GM12878 (cell line): ENCODE results near the gene NEFH. TPM values are rescaled to one million over a fixed set of nuclear protein-coding genes. Genes with fewer than 3 reads are reported as not detected.

ENCODE experiments used
- ATAC-seq: fragments of 200-7000 bp; cut with Tn5 transposase; 3 replicates; pipeline ENCODE4 v1.9.1; 2020; ENCODE audit warnings: mild to moderate bottlenecking, moderate library complexity
- BruUV-seq: library from RNA; stranded (reverse); fragments of 400-500 nt; replicated peaks from 2 replicates; lab custom pipeline; 2021; lab: Mats Ljungman, UMichigan
- CTCF ChIA-PET: fragments of 300-600 bp; sonication (Branson Sonifier 250); formaldehyde crosslinking; extraction: SDS; loops from one replicate; lab custom pipeline; 2021; ENCODE audit warnings: inconsistent platforms; lab: Yijun Ruan, JAX
- POLR2A ChIA-PET: fragments of 350-600 bp; formaldehyde crosslinking; extraction: SDS; loops from one replicate; lab custom pipeline; 2021; ENCODE audit warnings: inconsistent platforms; lab: Charles Lee
- RAD21 ChIA-PET: fragments of 300-600 bp; sonication (Branson Sonifier 250); formaldehyde crosslinking; loops from one replicate; lab custom pipeline; 2023; ENCODE audit warnings: antibody characterized with exemption; ENCODE audit not compliant: unreplicated experiment; lab: Charles Lee
- SMC1A ChIA-PET: fragments of 300-600 bp; sonication (Branson Sonifier 250); formaldehyde crosslinking; loops from one replicate; lab custom pipeline; 2023; ENCODE audit not compliant: unreplicated experiment, uncharacterized antibody; lab: Charles Lee
- DNase-seq: peaks from one replicate; pipeline ENCODE4 v3.0.0-alpha.2; 2011; ENCODE audit warnings: low read depth, low spot score
- FAIRE-seq: peaks from 3 replicates; lab custom pipeline; 2011; peaks lifted over from hg19 to GRCh38; lab: Jason Lieb, UNC
- H2AFZ ChIP-seq: 2 replicates; pipeline ENCODE4 v1.6.0; 2011; ENCODE audit warnings: low read depth, low read length, control low read depth; ENCODE audit not compliant: control insufficient read depth
- H3K27ac ChIP-seq: 2 replicates; pipeline ENCODE4 v1.5.1; 2011; ENCODE audit warnings: control low read depth; ENCODE audit not compliant: control insufficient read depth, insufficient read depth
- H3K27me3 ChIP-seq, 2 experiments: replicated peaks in 1 of 2; 2 replicates each; pipeline versions ENCODE4 v1.6.0 to v1.6.1; 2011; ENCODE audit warnings: low read length in 1 of 2; ENCODE audit not compliant: control insufficient read depth in 2 of 2, insufficient read depth in 2 of 2
- H3K36me3 ChIP-seq, 2 experiments: 2 replicates each; pipeline ENCODE4 v1.5.1; 2011; ENCODE audit warnings: low read length in 1 of 2; ENCODE audit not compliant: control insufficient read depth in 2 of 2, insufficient read depth in 2 of 2
- H3K4me1 ChIP-seq: 2 replicates; pipeline ENCODE4 v1.6.1; 2011; ENCODE audit warnings: mild to moderate bottlenecking, low read length, moderate library complexity, mixed read lengths; ENCODE audit not compliant: control insufficient read depth, insufficient read depth
- H3K4me2 ChIP-seq: 2 replicates; pipeline ENCODE4 v1.6.0; 2011; ENCODE audit warnings: control low read depth; ENCODE audit not compliant: control insufficient read depth, insufficient read depth
- H3K4me3 ChIP-seq: fragments of 200-600 bp; sonication (generic); 2 replicates; pipeline ENCODE4 v1.5.1; 2016
- H3K79me2 ChIP-seq: 2 replicates; pipeline ENCODE4 v1.6.0; 2011; ENCODE audit warnings: low read length; ENCODE audit not compliant: control insufficient read depth, insufficient read depth
- H3K9ac ChIP-seq: 2 replicates; pipeline ENCODE4 v1.8.0; 2011; ENCODE audit warnings: low read length, control low read depth, mixed read lengths; ENCODE audit not compliant: control insufficient read depth, insufficient read depth
- H3K9me3 ChIP-seq: replicated peaks from 3 replicates; pipeline ENCODE4 v1.5.1; 2011; ENCODE audit warnings: mild to moderate bottlenecking, low read length; ENCODE audit not compliant: control insufficient read depth, insufficient read depth
- H4K20me1 ChIP-seq: 2 replicates; pipeline ENCODE4 v1.6.0; 2011; ENCODE audit not compliant: control insufficient read depth, insufficient read depth
- IKZF1 ChIP-seq: fragments of 450-650 bp; conservative IDR thresholded peaks from 2 replicates; pipeline ENCODE4 v1.6.1; 2017; ENCODE audit warnings: antibody characterized with exemption, mild to moderate bottlenecking
- LARP7 ChIP-seq: fragments of 450-650 bp; IDR thresholded peaks from 2 replicates; pipeline ENCODE4 v1.6.1; 2017; ENCODE audit warnings: mild to moderate bottlenecking
- POLR2A ChIP-seq: IDR thresholded peaks from 2 replicates; pipeline ENCODE4 v1.6.1; 2011; ENCODE audit warnings: low read depth, mild to moderate bottlenecking, low read length
- POU2F2 ChIP-seq: IDR thresholded peaks from 3 replicates; pipeline ENCODE4 v1.6.1; 2011; ENCODE audit warnings: low read depth, mild to moderate bottlenecking, low read length, borderline replicate concordance
- SMAD1 ChIP-seq: fragments of 450-650 bp; IDR thresholded peaks from 2 replicates; pipeline ENCODE4 v1.6.1; 2018; ENCODE audit warnings: mild to moderate bottlenecking, low read depth; ENCODE audit not compliant: partially characterized antibody
- WGBS: methylation state at CpG from one replicate; pipeline ENCODE4 v1.1.6; 2016; ENCODE audit warnings: low lambda C conversion rate; ENCODE audit not compliant: insufficient replicate concordance, insufficient coverage; ENCODE audit errors: missing lambda C conversion rate; 5-methylcytosine and 5-hydroxymethylcytosine counted together
- in situ Hi-C: fragments of 300-500 bp; cut with MboI; formaldehyde crosslinking; loops from 9 replicates; pipeline ENCODE4 v1.14.3; 2018; ENCODE audit warnings: mixed read lengths
- intact Hi-C: fragments of 100-400 bp; cut with micrococcal nuclease; formaldehyde crosslinking; loops from one replicate; pipeline ENCODE4 v1.14.2; 2022; ENCODE audit not compliant: unreplicated experiment
- polyA plus RNA-seq, 11 experiments: library from polyadenylated mRNA; depleted of rRNA in 4 of 11; unstranded in 6 of 11; stranded (reverse) in 5 of 11; fragments of >200 nt; fragmentation: Nextera tagmentation in 4 of 11; fragmentation: Illumina TruSeq in 1 of 11; extraction: Ambion mirVana in 4 of 11; extraction: Trizol in 1 of 11; gene quantifications; 1 replicate in 1 of 11; 2 replicates in 10 of 11; pipeline versions ENCODE4 v1.2.1 to v1.2.3, GENCODE V29; 2011 to 2016; ENCODE audit warnings: inconsistent platforms in 2 of 11, missing spikeins in 2 of 11, low read depth in 1 of 11
- total RNA-seq, 4 experiments: library from RNA; depleted of rRNA in 3 of 4; stranded (reverse); fragments of >200 nt in 3 of 4; fragmentation: Illumina TruSeq in 1 of 4; extraction: Trizol in 1 of 4; gene quantifications; 2 replicates each; pipeline versions ENCODE4 v1.2.1 to v1.2.3, GENCODE V29; 2013 to 2021
- TF ChIP-seq, protein P1 (sequence below): fragments of 450-650 bp; IDR thresholded peaks from 2 replicates; pipeline ENCODE4 v1.6.1; 2017; ENCODE audit warnings: borderline replicate concordance
- TF ChIP-seq, protein P2 (sequence below): IDR thresholded peaks from 2 replicates; pipeline ENCODE4 v1.6.1; 2011; ENCODE audit warnings: low read depth, mild to moderate bottlenecking, low read length, moderate library complexity, borderline replicate concordance; ENCODE audit errors: extremely low read depth
- TF ChIP-seq, protein P3 (sequence below): fragments of 450-650 bp; IDR thresholded peaks from 2 replicates; pipeline ENCODE4 v1.6.1; 2017; ENCODE audit warnings: mild to moderate bottlenecking, moderate library complexity

Gene NEFH
- total and polyA plus RNA-seq, 10 of the 15 experiments (the other 5 are each of a cell fraction or from before 2014, with no cell fraction given) = 0.02 to 0.25 (median 0.09) TPM

DNA sequence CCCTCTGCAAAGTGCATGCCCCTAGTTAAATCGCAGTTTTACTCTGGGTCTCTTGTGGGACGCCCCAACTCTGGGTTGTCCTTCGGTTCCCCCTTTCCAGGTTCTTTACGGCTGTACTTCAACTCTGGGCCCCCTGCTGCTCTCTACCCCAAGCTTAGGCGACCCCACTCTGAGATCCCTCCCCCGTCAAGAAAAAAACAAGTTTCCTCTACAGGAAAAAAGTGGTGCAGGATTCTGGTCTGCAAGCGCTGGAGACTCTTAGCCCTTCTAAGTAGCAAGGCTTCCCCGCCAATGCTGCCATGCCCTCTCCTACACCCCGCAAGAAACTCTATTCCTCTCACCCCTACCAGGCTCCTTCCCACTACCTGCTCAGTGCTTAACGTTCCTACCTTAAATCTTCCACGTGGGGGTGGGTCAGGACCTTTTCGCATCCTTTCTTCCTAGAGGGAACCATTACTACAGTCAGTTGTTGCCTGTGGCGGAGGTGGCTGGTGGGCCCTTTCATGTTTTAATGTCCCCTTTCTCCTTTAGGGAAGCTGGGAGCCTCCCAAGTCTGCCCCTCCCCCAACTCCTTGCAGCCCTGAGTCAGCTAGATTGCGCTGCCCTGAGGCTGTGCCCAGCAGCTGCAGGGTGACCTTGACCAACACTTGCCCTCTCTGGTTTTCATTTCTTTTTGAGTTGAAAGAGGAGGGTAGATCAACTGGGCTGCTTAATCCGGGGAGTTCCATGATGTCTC, 1.4 kb downstream of the NEFH start (continued):
- TF ChIP-seq, protein P1, sequence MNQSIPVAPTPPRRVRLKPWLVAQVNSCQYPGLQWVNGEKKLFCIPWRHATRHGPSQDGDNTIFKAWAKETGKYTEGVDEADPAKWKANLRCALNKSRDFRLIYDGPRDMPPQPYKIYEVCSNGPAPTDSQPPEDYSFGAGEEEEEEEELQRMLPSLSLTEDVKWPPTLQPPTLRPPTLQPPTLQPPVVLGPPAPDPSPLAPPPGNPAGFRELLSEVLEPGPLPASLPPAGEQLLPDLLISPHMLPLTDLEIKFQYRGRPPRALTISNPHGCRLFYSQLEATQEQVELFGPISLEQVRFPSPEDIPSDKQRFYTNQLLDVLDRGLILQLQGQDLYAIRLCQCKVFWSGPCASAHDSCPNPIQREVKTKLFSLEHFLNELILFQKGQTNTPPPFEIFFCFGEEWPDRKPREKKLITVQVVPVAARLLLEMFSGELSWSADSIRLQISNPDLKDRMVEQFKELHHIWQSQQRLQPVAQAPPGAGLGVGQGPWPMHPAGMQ = no peak
- no peak for TF ChIP-seq POU2F2
- TF ChIP-seq SMAD1 = no peak
- no peak for TF ChIP-seq IKZF1

DNA sequence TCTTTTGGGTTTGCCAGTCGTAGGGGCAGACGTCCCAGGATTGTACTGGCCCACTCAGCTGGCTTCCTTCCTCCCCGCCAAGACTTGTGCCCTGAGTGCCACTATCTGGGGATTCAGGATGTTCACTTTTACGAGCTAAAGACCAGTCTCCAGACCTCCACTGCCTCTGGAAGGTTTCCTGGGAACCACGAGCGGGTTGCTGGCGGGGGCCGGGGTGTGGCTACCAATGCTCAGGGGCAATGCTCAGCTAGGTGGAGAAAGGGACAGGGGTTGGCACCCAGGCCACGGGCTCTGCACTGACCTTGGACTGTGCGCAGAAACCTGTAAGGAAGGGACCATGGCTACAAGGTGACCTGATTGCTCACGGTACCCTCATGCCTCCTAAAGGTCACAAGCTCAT, 2.2 kb downstream of the NEFH start:
- POLR2A ChIA-PET = no interaction called here
- no peak overlapping the region for H3K4me2 ChIP-seq

More for the DNA sequence above, 2.2 kb downstream of the NEFH start:
- WGBS = 53% methylated on average over 11 of the region's 11 CpGs
- ATAC-seq (no peak), FAIRE-seq (no peak), DNase-seq (no peak)
- BruUV-seq = no TSS peak
- ChIA-PET CTCF (interaction anchor here (1.3 kb wide), 1 partner anchor 143 kb away, joined by 3 read pairs; no protein-coding TSS in a partner anchor), RAD21 (no interaction called here), SMC1A (interaction anchor here (0.6 kb wide), 1 partner anchor 17 kb away, joined by 3 read pairs; no protein-coding TSS in a partner anchor)
- Histone ChIP-seq H4K20me1 (no peaks in the 10 kb centered on the region), H3K9me3 (no peaks in the 10 kb centered on the region; the same call in 2 of the 3 replicates), H3K27me3 (peaks cover 0 to 3% of the 10 kb centered on the region in 2 experiments; a peak in 2 of 4 replicates), H3K4me3 (no peak overlapping the region), H3K4me1 (no peaks in the 10 kb centered on the region), H3K79me2 (no peaks in the 10 kb centered on the region), H3K27ac (no peak overlapping the region), H3K36me3 (no peaks in the 10 kb centered on the region), H3K9ac (no peak overlapping the region), H2AFZ (no peak overlapping the region)
- intact Hi-C loops = no loop called here
- TF ChIP-seq POLR2A (no peak), LARP7 (no peak)
- TF ChIP-seq, protein P2, sequence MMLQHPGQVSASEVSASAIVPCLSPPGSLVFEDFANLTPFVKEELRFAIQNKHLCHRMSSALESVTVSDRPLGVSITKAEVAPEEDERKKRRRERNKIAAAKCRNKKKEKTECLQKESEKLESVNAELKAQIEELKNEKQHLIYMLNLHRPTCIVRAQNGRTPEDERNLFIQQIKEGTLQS = no peak
- TF ChIP-seq, protein P3, sequence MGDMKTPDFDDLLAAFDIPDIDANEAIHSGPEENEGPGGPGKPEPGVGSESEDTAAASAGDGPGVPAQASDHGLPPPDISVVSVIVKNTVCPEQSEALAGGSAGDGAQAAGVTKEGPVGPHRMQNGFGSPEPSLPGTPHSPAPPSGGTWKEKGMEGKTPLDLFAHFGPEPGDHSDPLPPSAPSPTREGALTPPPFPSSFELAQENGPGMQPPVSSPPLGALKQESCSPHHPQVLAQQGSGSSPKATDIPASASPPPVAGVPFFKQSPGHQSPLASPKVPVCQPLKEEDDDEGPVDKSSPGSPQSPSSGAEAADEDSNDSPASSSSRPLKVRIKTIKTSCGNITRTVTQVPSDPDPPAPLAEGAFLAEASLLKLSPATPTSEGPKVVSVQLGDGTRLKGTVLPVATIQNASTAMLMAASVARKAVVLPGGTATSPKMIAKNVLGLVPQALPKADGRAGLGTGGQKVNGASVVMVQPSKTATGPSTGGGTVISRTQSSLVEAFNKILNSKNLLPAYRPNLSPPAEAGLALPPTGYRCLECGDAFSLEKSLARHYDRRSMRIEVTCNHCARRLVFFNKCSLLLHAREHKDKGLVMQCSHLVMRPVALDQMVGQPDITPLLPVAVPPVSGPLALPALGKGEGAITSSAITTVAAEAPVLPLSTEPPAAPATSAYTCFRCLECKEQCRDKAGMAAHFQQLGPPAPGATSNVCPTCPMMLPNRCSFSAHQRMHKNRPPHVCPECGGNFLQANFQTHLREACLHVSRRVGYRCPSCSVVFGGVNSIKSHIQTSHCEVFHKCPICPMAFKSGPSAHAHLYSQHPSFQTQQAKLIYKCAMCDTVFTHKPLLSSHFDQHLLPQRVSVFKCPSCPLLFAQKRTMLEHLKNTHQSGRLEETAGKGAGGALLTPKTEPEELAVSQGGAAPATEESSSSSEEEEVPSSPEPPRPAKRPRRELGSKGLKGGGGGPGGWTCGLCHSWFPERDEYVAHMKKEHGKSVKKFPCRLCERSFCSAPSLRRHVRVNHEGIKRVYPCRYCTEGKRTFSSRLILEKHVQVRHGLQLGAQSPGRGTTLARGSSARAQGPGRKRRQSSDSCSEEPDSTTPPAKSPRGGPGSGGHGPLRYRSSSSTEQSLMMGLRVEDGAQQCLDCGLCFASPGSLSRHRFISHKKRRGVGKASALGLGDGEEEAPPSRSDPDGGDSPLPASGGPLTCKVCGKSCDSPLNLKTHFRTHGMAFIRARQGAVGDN = no peak
- in situ Hi-C loops = no loop called here
